Pancreas (tissue), 10 donors: Measurements from ENCODE around the gene SLC16A3. TPM values are rescaled to one million over a fixed set of nuclear protein-coding genes. Genes with fewer than 3 reads are reported as not detected.
A peak's percentile ranks its signal among the peaks of the same experiment; 100 is the strongest.
"Not testable (repeated sequence)": the region's sequence is repeated elsewhere in the genome, so short reads cannot be mapped to it uniquely, and the experiment has no call there.

Experiments
- ATAC-seq, 4 donors: fragments of 200-7000 bp; cut with Tn5 transposase; one replicate each; pipeline versions ENCODE4 v1.8.0 to v1.9.1; 2020; ENCODE audit warnings: mild to moderate bottlenecking in 4 of 4, moderate library complexity in 4 of 4
- DNase-seq, 6 donors: peaks; one replicate each; pipeline ENCODE4 v3.0.0-alpha.2; 2020
- FAIRE-seq: peaks from 2 replicates; lab custom pipeline; 2012; peaks lifted over from hg19 to GRCh38; lab: Jason Lieb, UNC
- H3K27ac ChIP-seq, 4 donors: fragments of 200-600 bp; sonication (generic); 1 replicate in 3 of 4; 2 replicates in 1 of 4; pipeline versions ENCODE4 v1.5.0 to v1.8.0; 2020
- H3K27me3 ChIP-seq, 4 donors: fragments of 200-600 bp; one replicate each; pipeline ENCODE4 v1.8.0; 2021
- H3K36me3 ChIP-seq, 3 donors: fragments of 200-600 bp; sonication (generic) in 1 of 3; one replicate each; pipeline versions ENCODE4 v1.5.0 to v1.8.0; 2020 to 2021
- H3K4me1 ChIP-seq, 3 donors: fragments of 200-600 bp; one replicate each; pipeline ENCODE4 v1.8.0; 2021
- H3K4me3 ChIP-seq, 4 donors: fragments of 200-600 bp; sonication (generic) in 2 of 4; one replicate each; pipeline versions ENCODE4 v1.5.0 to v1.8.0; 2020 to 2021
- H3K9me3 ChIP-seq, 4 donors: fragments of 200-600 bp; one replicate each; pipeline ENCODE4 v1.8.0; 2021
- CTCF ChIP-seq, 4 donors: fragments of 200-600 bp; sonication (generic) in 3 of 4; IDR thresholded peaks; one replicate each; pipeline versions ENCODE4 v1.5.0 to v1.8.0; 2021; ENCODE audit warnings: antibody characterized with exemption in 4 of 4
- WGBS, 2 donors: extraction: QIAGEN DNeasy Blood & Tissue Kit; methylation state at CpG; one replicate each; pipeline ENCODE4 v1.1.7; 2013; 5-methylcytosine and 5-hydroxymethylcytosine counted together
- intact Hi-C, 3 donors: fragments of 100-400 bp; cut with DNase I; formaldehyde crosslinking; loops; one replicate each; pipeline versions ENCODE4 v1.11.1 to v1.14.2; 2022
- polyA plus RNA-seq, 2 donors: library from polyadenylated mRNA; stranded (reverse); fragments of 200-250 nt; gene quantifications; one replicate each; pipeline ENCODE4 v1.2.3, GENCODE V29; 2013
- total RNA-seq, 6 donors: library from RNA; stranded (reverse); fragmentation: NEBNext Ultra II Directional in 4 of 6; extraction: Animal tissue kit (Norgen Biotek cat#: 25700) in 4 of 6; gene quantifications; one replicate each; pipeline versions ENCODE4 v1.2.1 to v1.2.4, GENCODE V29; 2021 to 2023
- donor health status: healthy with polysubstance abuse.
- donor health status: DM: no; HTN: no; CAD: no; lungs with moderate emphysema.
- donor health status: DM: no; HTN: no; CAD: no.
- donor health status: control.
- donor health status: control.
- donor health status: Bipolar disorder and iron deficiency.
- donor health status: DM: yes; HTN: yes; CAD: no.
- donor health status: DM: no; HTN: no; CAD: no.
- donor health status: DM: no; HTN: no; CAD: no.
- donor health status: DM: yes; HTN: yes; CAD: no.

SLC16A3 gene
- total and polyA plus RNA-seq, 8 donors: 1.2 to 22.8 (median 3.7) TPM

- Histone ChIP-seq H3K27ac (no peak overlapping the region), H3K4me1 (no peaks in the 10 kb centered on the region), H3K9me3 (no peaks in the 10 kb centered on the region), H3K36me3 (peaks cover 14 to 58% (median 31%) of the 10 kb centered on the region in 3 donors), H3K4me3 (no peak overlapping the region), H3K27me3 (no peaks in the 10 kb centered on the region)
- intact Hi-C loops: no loop called here
- peak in 1 of 6 donors; percentile 52 for DNase-seq
- no peak for ATAC-seq
- TF ChIP-seq CTCF (IDR thresholded peaks at IDR 0.05): no peak
- WGBS, 2 donors: 85% methylated on average over 15 of the region's 15 CpGs
- no peak for FAIRE-seq
Measured at GRCh38 chr17:82255402-82255972, 26.6 kb downstream of the SLC16A3 start.

DNA sequence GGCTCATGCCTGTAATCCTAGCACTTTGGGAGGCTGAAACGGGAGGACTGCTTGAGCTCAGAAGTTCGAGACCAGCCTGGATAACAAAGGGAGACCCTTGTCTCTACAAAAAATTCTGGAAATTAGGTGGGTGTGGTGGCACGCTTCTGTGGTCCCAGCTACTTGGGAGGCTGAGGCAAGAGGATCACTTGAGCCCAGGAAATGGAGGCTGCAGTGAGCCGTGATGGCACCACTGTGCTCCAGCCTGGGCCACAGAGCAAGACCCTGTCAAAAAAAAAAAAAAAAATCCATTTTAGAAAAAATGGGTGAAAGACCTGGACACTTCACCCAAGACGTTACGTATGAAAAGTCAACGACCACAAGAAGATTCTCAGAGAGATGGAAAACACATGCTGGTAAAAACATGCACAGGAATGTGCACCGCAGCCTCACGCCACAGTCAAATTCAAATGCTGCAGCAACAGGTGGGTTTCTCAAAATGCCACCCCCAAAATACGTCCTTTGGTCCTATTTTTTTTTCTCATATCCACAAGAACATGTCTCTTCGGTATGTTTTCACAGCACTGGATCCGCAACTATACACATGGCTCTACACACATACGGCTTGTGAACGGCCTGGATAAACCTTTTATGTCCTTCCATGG, 27.5 kb downstream of the SLC16A3 start:
- H3K9me3 ChIP-seq: no peaks in the 10 kb centered on the region
- no peak overlapping the region for H3K27ac ChIP-seq
- WGBS, 2 donors: 93 to 95% methylated on average over 14 of the region's 14 CpGs
- no peaks in the 10 kb centered on the region for H3K27me3 ChIP-seq
- ATAC-seq: no peak
- FAIRE-seq: no peak
- peaks cover 9 to 58% (median 22%) of the 10 kb centered on the region in 3 donors for H3K36me3 ChIP-seq
- no peaks in the 10 kb centered on the region for H3K4me1 ChIP-seq
- H3K4me3 ChIP-seq: no peak overlapping the region
- TF ChIP-seq CTCF (IDR thresholded peaks at IDR 0.05): no peak
- intact Hi-C loops: no loop called here
- no peak for DNase-seq

DNA sequence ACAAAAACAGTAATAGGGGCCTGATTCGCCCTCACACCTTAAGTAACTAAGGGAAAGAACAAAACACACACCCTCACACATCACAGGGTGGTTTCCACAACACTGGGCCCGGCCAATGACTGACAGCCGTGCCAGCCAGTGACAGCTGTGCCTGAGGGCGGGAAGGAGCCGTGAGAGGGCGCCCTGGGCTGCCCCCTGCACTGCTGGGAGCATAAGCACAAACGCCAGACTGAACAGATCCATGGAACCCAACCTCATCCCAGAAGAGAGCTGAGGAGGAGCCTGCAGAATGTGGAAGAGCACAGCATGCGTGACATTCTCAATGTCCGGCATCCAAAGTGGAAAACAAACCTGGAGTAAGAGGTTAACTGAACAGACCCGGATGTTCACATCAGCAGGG, 28.6 kb downstream of the SLC16A3 start:
- Histone ChIP-seq H3K4me3 (no peak overlapping the region), H3K9me3 (no peaks in the 10 kb centered on the region), H3K4me1 (no peaks in the 10 kb centered on the region), H3K36me3 (peaks cover 0 to 54% (median 11%) of the 10 kb centered on the region in 3 donors), H3K27ac (no peak overlapping the region), H3K27me3 (no peaks in the 10 kb centered on the region)
- 67 to 72% methylated on average over 10 of the region's 10 CpGs for WGBS, 2 donors
- no peak for TF ChIP-seq CTCF (IDR thresholded peaks at IDR 0.05)
- ATAC-seq: peak; percentile 55 to 82 (median 80)
- FAIRE-seq: no peak
- peak in 1 of 6 donors; percentile 49 for DNase-seq
- intact Hi-C loops: no loop called here

DNA sequence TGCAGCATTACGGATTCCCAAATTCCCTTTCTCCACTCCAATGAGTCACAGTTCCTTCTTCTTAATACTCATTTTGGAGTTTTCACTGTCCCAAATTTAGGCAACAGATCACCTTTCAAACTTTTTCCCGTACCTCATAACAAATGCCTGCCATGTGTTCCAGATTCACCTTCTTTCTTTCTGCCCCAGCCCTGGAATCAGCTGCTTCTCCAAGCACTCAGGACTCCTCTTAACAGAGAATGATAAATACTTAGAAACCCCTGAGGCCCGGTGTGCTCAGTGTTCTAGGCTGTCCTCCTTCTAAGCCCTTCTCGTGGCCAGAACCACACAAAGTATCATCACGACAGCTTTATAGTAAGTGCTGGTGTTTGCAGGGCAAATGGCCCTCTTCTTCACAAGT, 29.7 kb downstream of the SLC16A3 start:
- ATAC-seq (no peak), FAIRE-seq (no peak), DNase-seq (no peak)
- Histone ChIP-seq H3K36me3 (peaks cover 0 to 54% (median under 1%) of the 10 kb centered on the region in 3 donors), H3K27me3 (no peaks in the 10 kb centered on the region), H3K27ac (no peak overlapping the region), H3K9me3 (no peaks in the 10 kb centered on the region), H3K4me1 (no peaks in the 10 kb centered on the region), H3K4me3 (no peak overlapping the region)
- intact Hi-C loops: no loop called here
- 82 to 89% methylated on average over 5 of the region's 5 CpGs for whole genome bisulfite sequencing, 2 donors
- no peak for TF ChIP-seq CTCF (IDR thresholded peaks at IDR 0.05)

DNA sequence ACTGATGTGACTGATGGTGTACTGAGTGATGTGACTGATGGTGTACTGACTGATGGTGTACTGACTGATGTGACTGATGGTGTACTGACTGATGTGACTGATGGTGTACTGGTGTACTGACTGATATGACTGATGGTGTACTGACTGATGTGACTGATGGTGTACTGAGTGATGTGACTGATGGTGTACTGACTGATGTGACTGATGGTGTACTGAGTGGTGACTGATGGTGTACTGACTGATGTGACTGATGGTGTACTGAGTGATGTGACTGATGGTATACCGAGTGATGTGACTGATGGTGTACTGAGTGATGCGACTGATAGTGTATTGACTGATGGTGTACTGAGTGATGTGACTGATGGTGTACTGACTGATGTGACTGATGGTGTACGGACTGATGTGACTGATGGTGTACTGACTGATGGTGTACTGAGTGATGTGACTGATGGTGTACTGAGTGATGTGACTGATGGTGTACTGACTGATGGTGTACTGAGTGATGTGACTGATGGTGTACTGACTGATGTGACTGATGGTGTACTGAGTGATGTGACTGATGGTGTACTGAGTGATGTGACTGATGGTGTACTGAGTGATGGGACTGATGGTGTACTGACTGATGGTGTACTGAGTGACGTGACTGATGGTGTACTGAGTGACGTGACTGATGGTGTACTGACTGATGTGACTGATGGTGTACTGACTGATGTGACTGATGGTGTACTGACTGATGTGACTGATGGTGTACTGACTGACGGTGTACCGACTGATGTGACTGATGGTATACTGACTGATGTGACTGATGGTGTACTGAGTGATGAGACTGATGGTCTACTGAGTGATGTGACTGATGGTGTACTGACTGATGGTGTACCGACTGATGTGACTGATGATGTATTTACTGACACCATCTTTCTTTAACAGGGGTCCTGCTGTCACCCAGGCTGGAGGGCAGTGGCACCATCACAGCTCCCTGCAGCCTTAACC, 31.4 kb downstream of the SLC16A3 start:
- peaks cover 0 to 71% (median 0%) of the 10 kb centered on the region in 3 donors for H3K36me3 ChIP-seq
- ATAC-seq, H3K9me3 ChIP-seq, H3K27ac ChIP-seq, FAIRE-seq, H3K27me3 ChIP-seq, H3K4me3 ChIP-seq, H3K4me1 ChIP-seq, intact Hi-C loops, DNase-seq: not testable (repeated sequence)
- 90% methylated on average over 8 of the region's 8 CpGs for WGBS, 2 donors
